ENCODE measurements around the gene ADA.

DNA sequence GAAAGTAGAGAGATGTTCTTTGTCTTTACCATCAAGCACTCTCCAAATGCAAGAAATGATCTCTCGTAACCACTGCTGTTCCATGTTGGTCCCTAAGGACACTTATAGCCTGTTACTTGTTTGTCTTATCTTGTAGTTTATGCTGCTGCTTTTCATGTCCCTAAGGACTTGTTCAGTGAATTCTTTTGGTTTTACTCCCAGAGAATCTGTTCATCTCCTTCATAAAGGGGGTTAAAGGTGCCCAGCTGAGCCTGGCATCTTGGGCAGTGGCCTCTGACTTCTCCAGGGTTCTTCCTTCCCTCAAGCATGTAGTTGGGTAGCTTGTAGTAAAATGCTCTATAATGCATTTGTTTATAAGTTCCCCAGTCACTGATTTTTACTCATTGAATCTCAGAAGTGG lies 70.0 kb downstream of the ADA start:
- TF ChIP-seq EZH2 (IDR thresholded peaks at IDR 0.05; ENCODE audit: insufficient read depth, poor library complexity, severe bottlenecking), result no peak
- no peak for TF ChIP-seq EZH2phosphoT487 (IDR thresholded peaks at IDR 0.05; ENCODE audit: insufficient read depth, low read depth)

Data from GM23248 (cell line).